ENCODE data around the gene FRA10AC1.

Gene FRA10AC1, protein sequence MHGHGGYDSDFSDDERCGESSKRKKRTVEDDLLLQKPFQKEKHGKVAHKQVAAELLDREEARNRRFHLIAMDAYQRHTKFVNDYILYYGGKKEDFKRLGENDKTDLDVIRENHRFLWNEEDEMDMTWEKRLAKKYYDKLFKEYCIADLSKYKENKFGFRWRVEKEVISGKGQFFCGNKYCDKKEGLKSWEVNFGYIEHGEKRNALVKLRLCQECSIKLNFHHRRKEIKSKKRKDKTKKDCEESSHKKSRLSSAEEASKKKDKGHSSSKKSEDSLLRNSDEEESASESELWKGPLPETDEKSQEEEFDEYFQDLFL

DNA sequence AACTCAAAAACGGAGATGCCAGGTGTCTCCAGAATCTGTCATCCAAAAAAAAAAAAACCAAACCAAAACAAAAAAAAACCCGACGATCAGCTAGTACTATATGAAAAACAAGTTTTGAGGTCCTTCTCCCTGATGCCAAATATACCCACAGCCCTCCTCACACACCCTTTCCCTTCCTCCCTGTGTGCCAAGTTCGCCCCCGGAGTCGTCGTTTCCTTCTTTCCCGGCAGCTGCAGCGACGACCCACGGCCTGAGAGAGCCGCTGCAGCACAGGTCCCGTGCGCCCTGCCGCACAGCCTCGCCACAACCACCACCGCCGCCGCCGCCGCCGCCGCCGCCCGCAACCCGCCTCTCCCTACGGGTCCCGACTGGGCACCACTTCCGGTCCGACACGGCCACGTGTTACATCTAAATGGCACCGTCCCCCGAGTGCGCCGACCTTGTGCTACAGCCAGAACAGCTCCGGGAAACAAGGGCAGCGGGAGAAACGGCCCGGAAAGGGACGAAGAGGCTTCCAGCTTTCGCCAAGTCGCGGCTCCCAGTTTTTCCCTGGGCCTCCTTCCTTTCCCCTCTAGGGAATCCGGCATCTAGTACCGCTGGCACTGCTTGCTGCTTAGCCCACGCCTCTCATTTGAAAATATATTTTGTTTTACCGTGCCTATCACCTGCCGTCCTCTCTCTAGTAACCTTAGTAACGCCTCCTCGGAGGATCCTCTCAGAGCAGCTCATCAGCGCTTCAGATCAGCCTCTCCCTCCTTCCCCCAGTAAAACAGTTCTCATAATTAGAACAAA, at the start of gene FRA10AC1:
FRA10AC1 (minus strand) TSS at position 383 of the 792 bp plus-strand sequence. CDS start 2,486 bp downstream, outside the sequence.
- DNase-seq = peak; percentile 95

DNA sequence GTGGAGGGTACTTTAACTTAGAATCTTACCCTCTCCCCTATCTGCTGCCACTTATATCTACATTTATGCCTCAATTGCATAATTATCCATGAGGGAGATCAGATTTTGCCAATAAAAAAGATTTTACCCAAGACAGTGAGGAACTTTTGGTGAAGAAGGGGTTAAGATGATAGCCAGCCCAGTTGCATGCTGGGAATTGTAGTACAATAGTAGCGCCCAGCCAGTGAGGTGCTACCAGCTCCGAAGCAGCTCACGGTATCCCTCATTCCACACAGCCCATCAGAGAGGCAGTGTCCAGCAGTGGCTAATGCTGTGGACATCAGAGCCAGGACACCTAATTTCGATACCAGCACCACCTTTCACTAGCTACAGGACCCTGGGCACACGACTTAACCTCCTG, 49.4 kb upstream of the FRA10AC1 start:
- DNase-seq = no peak

DNA sequence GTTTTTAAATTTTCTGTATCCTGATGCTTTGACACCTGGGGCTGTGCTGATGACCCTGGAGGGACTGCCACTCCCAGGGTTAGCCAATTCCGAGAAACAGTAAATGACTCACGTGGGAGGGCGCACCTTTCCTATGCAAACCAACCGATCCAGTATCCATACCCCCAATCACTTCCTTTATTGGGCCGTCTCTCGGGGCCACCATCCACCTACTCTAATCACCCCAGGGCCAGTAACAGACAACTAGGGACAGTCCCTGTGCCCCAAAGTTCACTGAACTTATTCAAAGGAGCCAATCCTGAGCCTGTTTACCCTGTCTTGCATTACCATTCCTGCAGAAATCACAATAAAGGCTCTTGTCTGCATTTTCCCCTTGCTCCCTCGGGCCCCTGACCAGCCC, 48.7 kb upstream of the FRA10AC1 start:
- DNase-seq = no peak

DNA sequence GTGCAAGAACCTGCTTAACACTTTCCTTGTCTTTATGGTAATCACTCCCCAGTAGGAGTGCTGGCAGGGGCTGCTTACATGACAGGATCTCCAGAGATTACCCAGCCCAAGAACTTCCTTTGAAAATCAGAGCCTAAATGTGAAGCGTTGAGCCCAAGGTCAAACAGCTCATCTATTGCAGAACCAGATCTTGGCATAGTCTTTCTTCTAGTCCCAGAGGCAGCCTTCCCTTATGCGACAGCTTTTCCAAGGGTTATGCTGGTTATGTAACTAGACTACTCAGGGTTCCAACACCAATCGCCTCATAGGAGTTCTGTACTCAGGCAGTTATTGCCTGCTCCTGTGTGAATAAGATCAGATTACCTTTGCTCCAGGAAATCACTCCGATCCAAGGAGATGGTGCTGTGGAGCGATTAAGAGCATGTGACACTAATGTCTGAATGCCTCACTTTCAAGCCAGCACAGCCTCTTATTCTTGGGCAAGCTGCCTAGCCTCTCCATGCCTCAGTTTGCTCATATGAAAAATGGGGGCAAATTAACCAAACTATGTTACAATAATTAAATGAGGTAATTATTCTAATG, 46.9 kb upstream of the FRA10AC1 start:
- no peak for DNase-seq

DNA sequence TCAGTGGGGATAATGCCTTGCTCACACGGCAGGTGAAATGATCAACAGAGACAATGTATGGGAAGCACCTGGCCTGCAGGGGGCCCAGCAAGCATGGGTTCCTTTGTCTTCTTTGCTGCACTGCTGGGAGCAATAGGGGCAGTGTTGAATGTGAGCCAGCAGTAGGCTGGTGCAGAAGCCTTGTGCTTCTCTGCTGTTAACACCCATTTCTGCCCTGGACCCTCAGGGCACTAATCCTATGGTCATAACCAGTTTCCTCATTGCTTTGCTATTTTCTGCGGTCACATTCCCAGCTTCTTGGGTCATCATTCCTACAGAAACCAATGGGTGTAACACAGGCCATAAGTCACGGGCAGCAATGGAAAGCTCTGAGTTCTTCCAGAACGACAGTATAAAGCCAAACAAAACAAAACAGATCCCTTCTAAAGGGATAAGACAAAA, 44.5 kb upstream of the FRA10AC1 start:
- peak; percentile 57 for DNase-seq

DNA sequence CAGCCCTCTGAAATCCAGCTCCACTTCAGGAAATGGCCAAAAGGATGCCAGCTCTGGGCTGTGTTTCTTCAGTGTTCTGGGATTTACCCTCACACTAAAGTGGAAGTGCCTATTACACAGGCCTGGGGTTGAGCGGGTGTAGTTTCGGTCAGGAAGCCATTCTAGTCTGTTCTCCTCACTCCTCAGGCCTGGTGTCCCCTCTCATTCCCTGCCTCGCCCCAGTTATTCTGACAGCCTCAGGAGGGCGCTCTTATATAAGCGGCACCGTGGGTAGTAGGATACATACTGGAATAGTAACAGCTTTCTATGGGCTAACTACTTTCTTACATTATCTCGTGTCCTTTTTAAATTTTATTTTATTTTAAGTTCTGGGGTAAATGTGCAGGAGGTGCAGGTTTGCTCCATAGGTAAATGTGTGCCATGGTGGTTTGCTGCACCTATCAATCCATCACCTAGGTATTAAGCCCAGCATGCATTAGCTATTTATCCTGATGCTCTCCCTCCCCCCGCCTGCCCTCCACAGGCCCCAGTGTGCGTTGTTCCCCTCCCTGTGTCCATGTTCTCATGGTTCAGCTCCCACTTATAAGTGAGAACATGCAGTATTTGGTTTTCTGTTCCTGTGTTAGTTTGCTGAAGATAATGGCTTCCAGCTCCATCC, 43.1 kb upstream of the FRA10AC1 start:
- DNase-seq = peak; percentile 28

DNA sequence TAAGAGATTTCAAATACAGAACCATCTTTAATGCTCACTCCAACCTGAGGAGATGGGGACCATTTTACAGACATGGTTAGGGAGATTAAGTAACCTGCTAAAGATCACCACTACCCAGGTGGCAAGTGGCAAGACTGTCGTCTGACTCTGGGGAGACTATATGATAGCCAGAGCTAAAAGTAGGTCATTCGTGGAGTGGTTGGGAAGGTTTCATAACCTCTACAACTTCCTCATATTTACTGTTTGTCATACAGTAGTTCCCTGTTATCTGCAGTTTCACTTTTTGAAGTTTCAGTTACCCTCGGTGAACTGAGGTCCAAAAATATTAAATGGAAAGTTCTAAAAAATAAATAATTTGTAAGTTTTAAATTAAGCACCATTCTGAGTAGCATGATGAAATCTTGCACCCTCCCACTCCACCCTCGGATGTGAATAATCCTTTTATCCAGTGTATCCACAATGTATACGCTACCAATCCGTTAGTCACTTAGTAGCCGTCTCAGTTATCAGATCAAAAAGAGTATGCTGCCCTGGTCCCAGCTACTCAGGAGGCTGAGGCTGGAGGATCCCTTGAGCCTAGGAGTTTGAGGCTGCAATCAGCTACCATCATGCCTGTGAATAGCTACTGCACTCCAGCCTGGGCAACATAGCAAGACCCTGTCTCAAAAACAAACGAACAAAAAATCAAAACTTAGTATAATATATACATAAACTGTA, 40.4 kb upstream of the FRA10AC1 start:
- DNase-seq = no peak

DNA sequence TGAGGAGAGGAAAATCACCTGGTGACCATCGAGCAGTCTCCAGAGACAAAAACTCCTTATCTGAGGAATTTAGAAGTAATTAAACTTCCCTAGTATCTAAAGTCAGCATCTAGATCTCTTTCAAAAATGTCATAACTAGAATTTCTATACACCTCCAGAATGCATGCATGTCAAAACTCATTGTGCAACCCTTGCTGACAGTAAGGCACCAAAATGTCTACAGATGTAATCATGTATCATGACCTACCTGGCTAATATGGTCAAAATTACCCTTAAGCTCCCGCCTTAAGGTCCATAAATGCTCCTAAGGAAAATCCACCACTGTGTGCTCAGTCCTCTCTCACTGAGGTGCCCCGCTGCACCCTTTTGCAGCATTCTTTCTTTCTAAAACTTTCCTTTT, 39.0 kb upstream of the FRA10AC1 start:
- no peak for DNase-seq

DNA sequence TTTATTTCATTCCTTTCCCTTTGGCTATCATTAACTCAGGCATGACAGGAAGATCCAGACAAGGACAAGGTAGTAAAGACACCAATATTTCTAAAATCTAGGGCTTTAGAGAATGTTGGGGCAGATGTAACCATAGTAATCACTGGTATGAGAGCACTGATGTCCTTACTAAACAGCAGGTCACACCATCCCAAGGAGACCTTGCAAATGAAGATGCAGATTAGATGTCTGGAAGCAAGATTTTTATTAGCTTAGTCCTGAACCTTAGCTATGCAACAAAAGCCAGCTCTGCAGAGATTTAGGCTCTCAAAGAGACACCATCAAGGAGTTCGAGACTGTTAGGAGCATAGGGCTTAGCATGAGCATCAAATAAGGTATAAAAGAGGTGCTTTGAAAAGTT, 23.6 kb upstream of the FRA10AC1 start:
- DNase-seq = no peak

DNA sequence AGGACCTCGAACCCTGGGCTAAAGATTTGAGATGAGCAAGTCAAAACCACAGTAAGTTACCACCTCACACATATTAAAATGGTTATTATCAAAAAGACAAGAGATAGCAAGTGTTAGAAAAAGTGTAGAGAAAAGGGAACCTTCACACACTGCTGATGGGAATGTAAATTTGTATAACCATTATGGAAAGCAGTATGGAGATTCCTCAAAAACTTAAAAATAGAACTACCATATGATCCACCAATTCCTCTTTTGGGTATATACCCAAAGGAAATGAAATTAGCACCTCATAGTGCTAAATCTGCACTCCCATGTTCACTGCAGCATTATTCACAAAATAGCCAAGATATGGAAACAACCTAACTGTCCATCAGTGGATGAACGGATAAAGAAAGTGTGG, 20.8 kb upstream of the FRA10AC1 start:
- no peak for DNase-seq

DNA sequence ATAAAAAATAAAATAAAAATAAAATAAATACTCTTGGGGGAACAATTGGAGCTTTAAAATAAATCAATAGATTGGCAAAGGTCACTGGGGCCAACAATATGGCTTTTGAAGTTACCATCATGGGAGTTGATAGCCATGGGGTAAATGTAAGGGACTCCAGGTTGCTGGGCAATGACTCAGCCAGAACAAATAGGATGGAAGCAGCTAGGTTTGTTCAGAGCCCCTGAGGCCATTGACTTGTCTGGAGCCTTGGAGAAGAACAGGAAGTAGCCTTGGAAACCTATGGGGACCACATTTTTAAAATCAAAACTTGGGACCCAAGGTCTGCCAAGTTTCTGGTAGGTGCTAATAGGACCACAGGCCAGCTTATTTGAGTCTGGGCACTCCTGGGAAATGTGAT, 20.2 kb upstream of the FRA10AC1 start:
- no peak for DNase-seq

DNA sequence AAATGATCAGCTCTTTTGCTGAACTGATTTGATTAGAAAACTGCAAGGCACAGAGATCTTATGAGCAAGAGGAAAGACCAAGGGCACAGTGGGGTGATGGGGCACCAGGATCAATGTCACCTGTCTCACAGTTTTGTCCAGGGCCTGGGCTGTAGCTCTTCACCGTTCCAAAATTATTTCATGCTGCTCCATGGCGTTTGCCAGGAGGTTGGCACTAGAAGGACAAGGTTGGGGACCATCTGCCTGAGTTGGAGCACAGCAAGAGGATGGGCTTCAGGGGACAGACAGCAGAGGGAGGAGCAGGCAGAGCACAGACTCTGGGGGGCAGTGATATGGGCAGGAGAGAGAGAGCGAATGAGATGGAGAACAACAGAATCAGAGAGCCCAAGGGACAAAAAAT, 17.5 kb upstream of the FRA10AC1 start:
- DNase-seq = no peak

DNA sequence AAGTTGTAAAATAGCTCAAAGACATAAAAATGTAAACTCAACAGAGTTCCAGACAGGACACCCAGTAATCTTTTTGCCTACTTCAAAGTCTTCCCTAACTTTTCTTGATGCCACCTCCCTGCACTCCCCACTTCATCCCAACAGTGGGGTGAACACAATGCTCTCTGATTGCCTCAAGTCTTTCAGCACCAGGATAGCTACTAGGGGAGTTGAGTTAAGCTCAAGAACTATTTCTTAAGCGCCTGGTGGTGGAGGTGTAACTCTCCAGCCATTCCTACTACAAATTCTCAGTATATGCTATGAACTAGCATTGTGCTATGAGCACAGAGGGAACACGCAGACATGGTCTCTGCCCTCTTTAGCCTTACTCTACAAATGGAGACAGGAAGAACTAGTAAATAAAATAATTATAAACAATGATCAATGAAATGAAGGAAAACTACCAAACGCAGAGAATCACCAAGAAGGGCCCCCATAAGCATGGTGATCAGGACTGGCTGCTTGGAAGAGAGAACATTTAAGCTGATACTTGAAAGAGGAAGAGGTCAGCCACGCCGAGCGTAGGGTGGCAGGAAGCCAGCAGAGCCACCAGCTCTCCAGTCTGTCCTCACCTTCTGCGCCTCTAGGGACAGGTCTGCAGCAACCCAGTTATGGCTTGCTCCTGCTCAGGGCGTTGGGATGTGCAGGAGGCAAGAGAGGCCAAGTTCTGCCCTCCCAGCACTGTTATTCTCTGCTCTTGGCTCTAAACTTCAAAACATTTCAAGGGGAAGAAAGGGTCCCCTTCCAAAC, 16.7 kb upstream of the FRA10AC1 start:
- no peak for DNase-seq

DNA sequence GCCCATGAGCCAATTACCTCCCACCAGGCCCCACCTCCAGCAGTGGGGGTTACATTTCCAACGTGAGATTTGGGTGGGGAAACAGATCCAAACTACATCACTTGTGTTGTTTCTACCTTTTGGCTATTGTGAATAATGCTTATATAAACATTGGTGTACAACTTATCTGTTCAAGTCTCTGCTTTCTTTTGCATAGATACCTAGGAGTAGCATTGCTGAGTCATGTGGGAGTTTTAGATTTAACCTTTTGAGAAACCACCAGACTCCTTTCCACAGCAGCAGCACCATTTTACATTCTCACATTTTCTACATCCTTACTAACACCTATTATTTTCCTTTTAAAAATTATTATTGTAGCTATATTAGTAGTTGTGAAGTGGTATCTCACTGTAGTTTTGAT, 14.4 kb upstream of the FRA10AC1 start:
- DNase-seq = no peak

DNA sequence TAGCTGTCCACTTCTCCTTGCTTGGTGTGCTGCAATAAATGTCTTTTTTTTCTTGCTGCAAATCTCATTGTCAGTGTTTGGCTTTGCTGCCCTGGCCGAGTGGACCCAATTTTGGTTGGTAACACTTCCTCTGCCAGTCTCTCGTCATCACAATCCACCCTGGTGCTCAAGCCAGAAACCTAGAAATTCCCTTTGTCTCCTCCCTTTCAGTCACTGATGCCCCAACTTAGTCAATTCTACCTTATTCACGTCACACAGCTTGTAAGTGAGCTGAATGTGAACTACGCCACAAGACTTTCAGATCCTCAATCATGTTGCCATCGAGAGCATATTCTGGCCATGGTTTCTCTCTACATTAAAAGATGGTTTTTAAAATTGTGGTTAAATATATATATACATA, 13.0 kb upstream of the FRA10AC1 start:
- no peak for DNase-seq

DNA sequence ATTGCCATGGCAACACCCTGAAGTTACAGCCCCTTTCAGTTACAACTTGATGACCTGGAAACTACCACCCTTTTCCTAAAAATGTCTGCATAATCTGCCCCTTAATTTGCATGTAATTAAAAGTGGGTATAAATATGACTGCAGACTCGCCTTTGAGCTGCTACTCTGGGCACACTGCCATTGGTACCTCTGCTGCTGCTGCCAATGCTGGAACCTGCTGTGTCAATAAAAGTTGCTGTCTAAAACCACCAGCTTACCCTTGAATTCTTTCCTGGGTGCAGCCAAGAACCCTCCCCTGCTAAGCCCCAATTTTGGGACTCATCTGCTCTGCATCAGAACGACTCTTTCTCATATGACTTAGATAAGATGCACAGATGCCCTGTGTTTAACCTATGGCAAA, 10.2 kb upstream of the FRA10AC1 start:
- no peak for DNase-seq

DNA sequence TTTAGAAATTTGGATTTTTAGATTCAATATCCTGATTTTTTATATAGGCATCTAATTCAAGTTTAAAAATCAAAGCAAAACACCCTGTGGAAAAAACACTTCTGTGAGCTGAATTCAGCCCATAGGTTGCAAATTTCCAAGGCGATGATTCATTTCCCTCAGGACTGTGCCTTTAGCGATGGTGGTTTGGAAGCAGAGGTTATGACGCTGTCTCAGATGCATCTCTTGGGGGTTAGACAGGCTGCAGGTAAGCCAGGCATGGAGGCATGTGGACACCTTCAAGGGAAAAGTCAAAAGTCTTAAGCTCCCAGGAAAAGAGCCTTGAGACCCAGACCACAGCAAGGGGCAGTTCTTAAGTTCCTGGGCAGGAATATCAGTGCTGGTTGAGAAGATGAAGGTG, 9.5 kb upstream of the FRA10AC1 start:
- no peak for DNase-seq

DNA sequence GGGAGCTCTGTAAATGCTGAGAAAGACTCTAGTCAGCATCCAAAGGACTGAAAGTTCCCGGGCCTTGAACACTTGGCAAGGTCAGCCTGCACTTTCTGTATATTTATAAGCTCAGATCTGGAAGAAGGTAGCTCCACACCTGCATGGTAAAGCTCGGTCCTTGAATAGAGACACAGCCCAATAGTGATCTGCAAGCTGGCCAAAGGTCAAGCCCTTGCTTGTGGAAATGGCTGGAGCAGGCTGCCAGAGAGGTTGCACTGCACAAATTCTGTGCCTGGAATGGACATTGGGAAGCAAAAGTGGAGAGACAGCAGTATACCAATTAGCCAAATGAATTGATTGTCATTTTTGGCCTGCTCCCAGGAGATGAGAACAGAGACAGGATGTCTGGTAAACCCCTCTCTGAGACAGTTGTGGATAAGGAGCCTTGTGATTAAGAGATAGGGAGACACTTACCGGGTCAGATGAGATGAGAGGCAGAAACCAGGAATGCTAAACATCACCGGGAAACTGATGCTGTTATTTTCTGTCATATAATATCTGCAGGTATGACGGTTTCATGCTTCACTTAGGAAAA, 8.0 kb upstream of the FRA10AC1 start:
- no peak for DNase-seq

DNA sequence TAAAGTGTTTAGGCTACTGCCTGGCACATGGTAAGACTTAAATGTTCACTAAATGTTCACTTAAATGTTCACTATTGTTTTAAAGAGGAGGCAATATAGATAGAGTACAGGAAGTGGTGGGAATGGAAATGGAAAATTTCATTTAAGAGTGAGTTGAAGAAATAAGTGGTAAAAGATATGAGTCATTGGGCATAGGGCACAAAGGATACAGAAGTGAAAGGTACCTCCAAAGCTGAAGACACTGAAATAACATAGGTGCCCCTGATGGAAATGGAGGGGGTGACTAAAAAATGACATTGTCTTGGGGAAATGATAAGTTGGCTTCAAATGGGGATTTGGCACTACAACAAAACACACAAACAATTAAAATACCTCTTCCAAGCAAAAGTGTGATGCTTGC, 5.2 kb upstream of the FRA10AC1 start:
- no peak for DNase-seq

DNA sequence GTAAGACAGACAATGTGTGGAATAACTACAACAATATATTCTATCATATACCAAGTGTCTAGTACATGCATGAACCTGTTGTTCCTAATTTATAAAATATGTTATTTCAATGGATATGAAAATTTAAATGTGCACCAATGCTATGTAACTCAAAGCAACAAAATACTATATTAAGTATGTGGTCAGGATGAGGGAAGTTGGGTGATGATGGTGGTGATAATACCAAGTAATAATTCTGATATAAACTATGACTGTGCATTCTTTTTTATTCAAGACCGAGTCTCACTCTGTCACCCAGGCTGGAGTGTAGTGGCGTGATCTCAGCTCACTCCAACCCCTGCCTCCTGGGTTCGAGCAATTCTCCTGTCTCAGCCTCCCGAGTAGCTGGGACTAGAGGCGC, 2.1 kb upstream of the FRA10AC1 start:
- no peak for DNase-seq

DNA sequence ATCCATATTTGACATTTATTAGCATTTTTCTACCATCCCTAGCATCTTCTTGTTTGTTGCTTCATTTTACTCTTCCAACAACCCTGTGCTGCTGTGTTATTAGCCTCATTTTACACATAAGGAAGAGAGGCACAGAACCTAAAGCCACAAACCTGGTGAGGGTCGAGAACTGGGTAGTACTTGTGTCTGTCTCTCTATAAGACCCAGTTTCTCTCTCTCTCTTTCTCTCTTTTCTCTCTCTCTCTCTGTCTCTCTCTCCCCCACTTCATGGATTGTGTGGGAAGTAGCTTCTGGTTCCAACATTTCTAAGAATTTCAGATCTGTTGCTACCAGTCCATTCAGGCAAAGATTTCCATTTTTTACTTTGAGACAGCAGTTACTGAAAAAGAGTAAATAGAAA, 1.4 kb upstream of the FRA10AC1 start:
- DNase-seq = no peak

DNA sequence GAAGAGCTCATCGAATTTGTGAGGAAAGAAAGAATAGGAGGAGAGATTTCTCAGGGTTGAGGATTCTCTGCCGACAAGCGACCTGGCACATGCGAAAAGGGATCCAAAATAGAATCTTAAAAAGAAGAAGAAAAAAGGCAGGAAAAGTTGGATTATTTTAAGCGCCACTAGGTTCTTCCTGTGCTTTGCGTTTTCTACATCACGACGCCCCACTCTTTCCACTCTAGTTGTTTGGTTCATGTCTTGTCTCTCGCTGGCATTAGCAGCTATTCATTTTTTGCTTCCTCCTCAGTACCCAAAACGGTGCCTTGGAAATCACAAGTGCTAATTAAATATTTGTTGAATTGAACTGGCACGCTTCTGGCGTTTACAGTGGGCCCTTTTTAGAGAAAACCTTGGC, 674 bp upstream of the FRA10AC1 start:
- DNase-seq = no peak
